ENCODE measurements around the gene KCTD6.

KCTD6 gene

DNA sequence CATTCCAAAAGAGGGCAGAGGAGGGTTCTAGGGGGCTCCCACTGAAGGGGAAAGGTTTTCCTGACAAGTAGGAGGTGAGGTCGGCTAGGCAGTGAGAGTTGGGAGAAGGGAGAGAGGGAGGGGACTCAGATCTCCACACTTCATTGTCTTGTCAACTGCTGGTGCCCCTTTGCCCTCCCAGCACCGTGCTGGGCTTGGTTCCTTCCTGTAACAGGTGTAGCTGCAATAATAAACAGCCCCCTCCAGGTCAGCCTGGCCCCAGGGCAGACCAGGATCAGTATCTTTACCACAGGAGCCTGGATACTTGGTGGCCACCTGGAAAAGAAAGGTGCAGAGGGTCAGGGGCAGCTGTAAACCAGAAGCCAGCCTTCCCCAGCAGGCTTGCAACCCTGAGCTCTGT is 2.9 kb upstream of the KCTD6 start:
- TF ChIP-seq REST (IDR thresholded peaks at IDR 0.05; ENCODE audit: insufficient read depth in 1 of 2, low read depth in 2 of 2, low read length in 2 of 2) (no peak), SIN3A (IDR thresholded peaks at IDR 0.05; ENCODE audit: borderline replicate concordance, insufficient read depth, low read length) (no peak), POLR2AphosphoS5 (IDR thresholded peaks at IDR 0.05; ENCODE audit: low read depth, low read length) (no peak), TAF1 (IDR thresholded peaks at IDR 0.05; ENCODE audit: borderline replicate concordance, insufficient read depth, low read length) (no peak), FOXP2 (optimal IDR thresholded peaks at IDR 0.05; ENCODE audit: borderline replicate concordance, extremely low read depth, extremely low read length, insufficient read depth) (no peak)

- TF ChIP-seq FOXP2 (optimal IDR thresholded peaks at IDR 0.05; ENCODE audit: borderline replicate concordance, extremely low read depth, extremely low read length, insufficient read depth) (no peak), SIN3A (IDR thresholded peaks at IDR 0.05; ENCODE audit: borderline replicate concordance, insufficient read depth, low read length) (no peak), REST (IDR thresholded peaks at IDR 0.05; ENCODE audit: insufficient read depth in 1 of 2, low read depth in 2 of 2, low read length in 2 of 2) (no peak), POLR2AphosphoS5 (IDR thresholded peaks at IDR 0.05; ENCODE audit: low read depth, low read length) (no peak), TAF1 (IDR thresholded peaks at IDR 0.05; ENCODE audit: borderline replicate concordance, insufficient read depth, low read length) (no peak)
These were observed 915 bp upstream of the KCTD6 start for GRCh38 chr3:58490860-58491501.

DNA sequence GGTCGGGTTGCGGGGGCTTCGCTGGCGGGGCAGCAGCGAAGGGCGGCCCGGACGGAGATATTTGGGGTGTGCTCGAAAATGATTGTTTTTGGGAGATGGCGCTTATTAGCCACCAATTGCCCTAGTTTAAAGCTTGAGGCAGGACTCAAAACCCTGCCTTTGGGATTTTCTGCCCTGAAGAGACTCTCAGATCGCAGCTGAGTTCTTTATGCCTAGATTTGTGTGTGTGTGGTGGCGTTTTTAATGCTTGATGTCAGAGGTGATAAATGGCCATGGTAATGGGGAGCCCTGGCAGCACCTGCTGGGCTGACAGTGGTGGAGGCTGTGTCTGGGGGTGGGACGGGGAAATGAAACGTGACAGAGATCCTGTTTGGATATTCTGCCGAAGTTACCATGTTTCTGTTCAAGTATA is 604 bp downstream of the KCTD6 start:
- no peak for TF ChIP-seq TAF1 (IDR thresholded peaks at IDR 0.05; ENCODE audit: borderline replicate concordance, insufficient read depth, low read length)
- TF ChIP-seq SIN3A (IDR thresholded peaks at IDR 0.05; ENCODE audit: borderline replicate concordance, insufficient read depth, low read length) = no peak
- TF ChIP-seq REST (IDR thresholded peaks at IDR 0.05; ENCODE audit: insufficient read depth in 1 of 2, low read depth in 2 of 2, low read length in 2 of 2) = no peak
- TF ChIP-seq FOXP2 (optimal IDR thresholded peaks at IDR 0.05; ENCODE audit: borderline replicate concordance, extremely low read depth, extremely low read length, insufficient read depth) = no peak
- no peak for TF ChIP-seq POLR2AphosphoS5 (IDR thresholded peaks at IDR 0.05; ENCODE audit: low read depth, low read length)

DNA sequence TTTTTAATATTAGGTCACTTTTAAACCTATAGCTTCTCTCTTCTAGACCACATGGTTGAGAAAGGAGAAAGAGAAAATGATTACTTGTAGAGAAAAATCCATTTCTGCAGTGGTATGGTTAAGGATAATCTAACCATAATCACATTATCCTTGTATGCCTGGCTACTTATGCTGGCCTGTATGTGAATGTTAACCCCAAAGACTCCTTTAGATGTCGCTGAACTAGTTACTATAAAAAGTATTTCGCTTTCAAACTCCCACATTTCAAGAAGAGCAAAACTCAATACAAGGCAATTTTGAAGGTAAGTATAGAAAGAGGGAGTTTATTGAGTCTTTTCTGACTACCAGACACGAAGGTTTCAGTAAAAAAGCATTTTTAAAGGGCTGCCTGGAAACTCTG is 2.2 kb downstream of the KCTD6 start:
- TF ChIP-seq TAF1 (IDR thresholded peaks at IDR 0.05; ENCODE audit: borderline replicate concordance, insufficient read depth, low read length) = no peak
- TF ChIP-seq POLR2AphosphoS5 (IDR thresholded peaks at IDR 0.05; ENCODE audit: low read depth, low read length) = no peak
- TF ChIP-seq SIN3A (IDR thresholded peaks at IDR 0.05; ENCODE audit: borderline replicate concordance, insufficient read depth, low read length) = no peak
- no peak for TF ChIP-seq REST (IDR thresholded peaks at IDR 0.05; ENCODE audit: insufficient read depth in 1 of 2, low read depth in 2 of 2, low read length in 2 of 2)
- no peak for TF ChIP-seq FOXP2 (optimal IDR thresholded peaks at IDR 0.05; ENCODE audit: borderline replicate concordance, extremely low read depth, extremely low read length, insufficient read depth)
